NCI-H2107 treated with DMSO at 0.1 percent for 48 hours (cell line): Measurements from ENCODE around the gene TIMM8A.
A peak's percentile ranks its signal among the peaks of the same experiment; 100 is the strongest.
"Not testable (repeated sequence)": the region's sequence is repeated elsewhere in the genome, so short reads cannot be mapped to it uniquely, and the experiment has no call there.

Experiments used
- DNase-seq: peaks from one replicate; lab custom pipeline; 2025; ENCODE audit not compliant: unreplicated experiment; lab: John Stamatoyannopoulos, UW

Gene TIMM8A

DNA sequence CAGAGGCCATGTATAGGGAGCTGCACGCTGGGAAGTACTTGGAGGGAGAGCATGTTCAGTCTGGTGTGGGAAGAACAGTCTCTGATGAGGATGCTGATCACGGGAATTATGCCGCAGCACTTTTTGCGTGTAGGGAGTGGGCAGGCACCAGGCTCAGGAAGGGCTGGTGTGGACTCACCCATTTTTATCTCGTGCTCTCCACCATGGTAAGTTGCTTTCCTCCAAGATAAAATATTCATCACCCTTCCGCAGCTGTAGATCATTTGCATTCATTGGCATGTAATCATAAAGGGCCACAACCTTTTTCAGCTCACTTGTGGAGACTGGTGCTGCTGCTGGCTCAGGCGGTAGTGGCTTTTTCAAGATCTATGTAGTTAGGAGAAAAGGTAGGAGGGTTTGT, 11.8 kb upstream of the TIMM8A start:
- no peak for DNase-seq

DNA sequence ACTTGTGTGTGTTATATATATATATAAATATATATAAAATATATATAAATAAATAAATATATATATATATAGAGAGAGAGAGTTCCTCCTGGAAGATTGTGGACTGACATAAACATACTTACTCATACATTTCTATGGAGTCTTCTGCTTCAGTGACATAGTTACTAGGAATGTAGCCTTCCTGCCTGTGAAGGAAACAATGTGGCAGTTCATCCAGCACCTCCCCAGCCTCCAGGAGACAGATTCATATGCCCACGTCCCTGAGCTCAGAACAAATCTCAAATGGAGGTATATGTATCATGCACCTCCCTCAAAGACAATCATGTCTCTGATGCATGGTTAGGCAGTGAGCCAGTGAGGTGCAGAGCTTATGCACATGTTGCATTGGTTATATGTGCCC, 11.4 kb upstream of the TIMM8A start:
- DNase-seq: no peak

DNA sequence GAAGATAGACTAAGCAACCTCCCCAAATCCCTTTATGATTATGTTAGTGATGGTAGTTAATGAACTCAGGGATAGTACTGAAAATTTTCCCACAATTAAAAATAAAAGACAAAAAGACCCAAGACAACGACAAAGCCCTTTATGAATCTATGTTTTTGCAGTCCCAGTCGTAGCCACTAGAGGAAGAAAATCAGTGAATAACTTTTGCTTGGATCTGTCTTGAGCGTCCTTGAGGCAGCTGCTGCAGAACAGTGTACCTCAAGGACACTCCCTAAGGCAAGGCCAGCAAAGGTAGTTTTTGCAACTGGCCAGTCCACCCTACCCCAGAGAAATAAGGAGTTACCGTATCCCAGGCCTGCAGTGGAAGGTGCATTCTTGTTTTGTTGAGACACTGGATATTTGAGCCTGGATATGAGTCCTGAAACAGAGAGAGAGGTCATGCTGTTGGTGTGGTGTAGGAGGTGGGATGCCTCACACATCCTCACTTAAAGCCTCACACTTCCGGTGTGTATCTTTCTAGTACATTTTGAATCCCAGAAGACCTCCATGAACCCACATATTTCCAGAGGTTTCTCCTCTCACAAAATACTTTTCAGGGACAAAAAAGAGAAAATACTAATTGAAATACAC, 8.7 kb upstream of the TIMM8A start:
- no peak for DNase-seq

DNA sequence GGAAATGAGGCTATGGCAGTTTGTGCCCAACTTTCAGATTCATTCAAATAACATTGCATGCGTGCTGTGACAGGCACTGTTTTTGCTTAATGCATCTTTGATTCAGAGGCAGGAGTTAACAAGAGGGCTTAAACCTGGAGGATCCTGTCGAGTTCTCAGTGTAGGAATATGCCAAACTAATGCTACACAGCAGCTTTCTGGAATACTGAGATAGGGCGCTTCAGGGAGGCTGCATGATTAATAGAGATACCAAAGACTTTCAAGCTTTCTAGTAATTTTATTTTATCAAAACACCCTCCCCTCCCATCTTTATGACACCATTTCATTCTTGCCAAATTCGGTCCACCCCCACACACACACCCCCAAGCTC, 636 bp upstream of the TIMM8A start:
- no peak for DNase-seq

DNA sequence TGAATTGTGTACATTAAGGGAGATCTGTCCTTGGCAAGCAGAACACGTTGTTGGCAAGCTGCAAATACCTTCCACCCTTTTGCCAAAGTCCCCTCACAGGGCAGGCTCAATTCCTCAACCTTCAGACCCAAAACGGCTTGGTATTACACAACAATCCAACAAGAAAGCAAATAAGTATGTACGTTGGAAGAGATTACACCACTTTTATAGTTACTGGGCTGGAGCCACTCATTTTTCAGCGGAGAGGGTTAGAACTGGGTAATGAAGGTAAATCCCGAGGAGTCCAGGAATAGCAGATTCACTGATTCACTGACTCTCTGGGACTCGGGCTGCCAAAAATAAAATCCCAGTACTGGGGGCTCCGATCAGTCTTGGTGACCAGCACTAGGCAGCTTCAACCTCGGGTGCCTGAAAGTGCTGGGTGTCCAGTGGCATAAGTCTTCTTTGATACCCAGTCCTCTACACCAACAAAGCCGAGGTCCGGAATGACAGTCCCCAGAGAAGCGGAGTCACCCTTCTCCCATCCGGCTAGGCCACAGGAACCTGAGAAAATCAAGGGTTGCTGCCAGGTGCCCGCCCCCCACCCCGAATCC, 587 bp downstream of the TIMM8A start:
- DNase-seq: no peak

GRCh38 chrX:101337776-101338271, 10.7 kb downstream of the TIMM8A start:
- DNase-seq: no peak

- DNase-seq: not testable (repeated sequence)
Observed at GRCh38 chrX:101334310-101334709, 14.2 kb downstream of the TIMM8A start.

GRCh38 chrX:101326600-101326999, 21.9 kb downstream of the TIMM8A start:
- peak; percentile 76 for DNase-seq

DNA sequence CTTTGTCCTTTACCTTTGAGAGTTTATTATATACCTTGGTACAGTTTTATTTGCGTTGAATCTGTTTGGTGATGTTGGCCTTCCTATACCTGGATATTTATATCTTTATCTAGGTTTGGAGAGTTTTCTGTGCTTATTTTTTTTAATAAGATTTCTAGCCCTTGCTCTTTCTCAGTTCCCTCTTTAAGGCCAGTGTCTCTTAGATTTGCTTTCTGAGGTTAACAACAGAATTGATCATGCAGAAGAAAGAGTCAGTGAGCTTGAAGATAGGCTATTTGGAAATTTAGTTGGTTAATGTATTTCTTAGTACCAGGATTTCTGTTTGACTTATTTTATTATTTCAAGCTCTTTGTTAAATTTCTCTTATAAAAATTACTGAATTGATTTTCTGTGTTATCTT, 44.8 kb downstream of the TIMM8A start:
- no peak for DNase-seq
